Diencephalon (tissue), 1 donor: ENCODE measurements around the gene OTOA. TPM values are rescaled to one million over a fixed set of nuclear protein-coding genes. Genes with fewer than 3 reads are reported as not detected.

ENCODE experiments used
- small RNA-seq: library from RNA; depleted of rRNA; stranded (forward); fragments of <200 nt; gene quantifications from one replicate; pipeline ENCODE3, GENCODE V24; 2014
- total RNA-seq: library from RNA; depleted of rRNA; stranded (reverse); fragments of >200 nt; gene quantifications from one replicate; pipeline ENCODE4 v1.2.3, GENCODE V29; 2014

The OTOA gene
- total RNA-seq: 0.69 TPM

GRCh38 chr16:21663889-21664647 lies at the start of gene OTOA:
OTOA (plus strand) TSS chr16:21663968; CDS start chr16:21678515, 14,547 bp downstream.

GRCh38 chr16:21652453-21652852 lies 11.3 kb upstream of the OTOA start, which contains the start of gene IGSF6:
IGSF6 (minus strand) TSS chr16:21652608; CDS start chr16:21652598, 10 bp downstream.

Small RNA genes within 50 kb of the gene (small RNA-seq; reads per million reads assigned to genes)
- gene RNU6-1005P: not detected
- gene RNU6-196P: not detected

Other genes starting within 250 kb of the OTOA start
- 216 TPM for gene METTL9, start 64.4 kb upstream of the OTOA start, total RNA-seq
- gene IGSF6, start 11.4 kb upstream of the OTOA start, total RNA-seq: 5.8 TPM
- gene NPIPB4, start 193.8 kb downstream of the OTOA start, total RNA-seq: 56.3 TPM